ENCODE data around the gene SORCS3. TPM values are rescaled to one million over a fixed set of nuclear protein-coding genes. Genes with fewer than 3 reads are reported as not detected.

SORCS3 gene
- total RNA-seq, 2 donors from 2014 or later: not detected

DNA sequence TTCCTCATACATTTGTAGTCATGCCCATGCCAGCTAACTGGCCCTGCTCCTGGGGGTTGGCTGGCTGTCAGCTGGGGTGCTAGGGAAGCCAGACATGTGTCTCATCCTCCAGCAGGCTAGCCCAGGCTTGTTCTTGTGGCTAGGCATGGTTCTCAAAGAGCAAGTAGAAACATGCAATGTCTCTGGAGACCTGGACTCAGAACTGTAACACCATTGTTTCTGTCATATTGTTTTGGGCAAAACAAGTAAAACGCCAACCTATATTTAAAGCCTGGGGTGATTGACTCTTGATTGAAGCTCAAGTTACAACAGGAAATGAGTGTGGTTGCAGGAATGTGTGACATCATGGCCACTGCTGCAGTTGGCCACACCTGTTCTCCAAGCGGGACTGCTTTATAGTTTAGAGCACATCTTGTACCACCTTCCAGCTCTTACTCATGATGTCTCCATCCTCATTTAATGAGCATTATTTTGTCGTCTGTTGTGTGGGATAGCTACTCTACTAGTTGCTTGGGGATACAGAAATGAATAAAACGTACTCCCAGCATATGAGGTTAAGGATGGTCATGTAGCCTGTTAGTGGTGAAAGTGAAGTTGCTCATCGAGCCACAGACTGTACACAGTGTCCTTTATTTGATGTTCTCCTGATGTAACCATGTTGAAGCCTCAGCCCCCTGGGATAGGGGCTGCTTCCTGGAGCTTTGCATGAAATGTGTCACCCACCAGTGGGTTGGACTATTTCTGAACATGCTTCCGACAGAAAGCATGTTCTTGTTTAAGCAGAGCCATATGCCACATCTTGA, 168.4 kb downstream of the SORCS3 start:
- H3K27ac ChIP-seq: no peak overlapping the region
- H3K27me3 ChIP-seq (replicated peaks; ENCODE audit: insufficient read depth): no peaks in the 10 kb centered on the region
- no peak for DNase-seq (ENCODE audit: low spot score)
- no peaks in the 10 kb centered on the region for H3K4me1 ChIP-seq (ENCODE audit: control insufficient read depth in 1 of 2, low read depth in 2 of 2)
- no peak overlapping the region for H3K4me3 ChIP-seq
- no peaks in the 10 kb centered on the region for H3K9me3 ChIP-seq
- no peak for ATAC-seq (ENCODE audit: insufficient number of reproducible peaks, low FRiP score, low read depth)
- no peaks in the 10 kb centered on the region for H3K36me3 ChIP-seq
- TF ChIP-seq CTCF (IDR thresholded peaks at IDR 0.05): no peak

DNA sequence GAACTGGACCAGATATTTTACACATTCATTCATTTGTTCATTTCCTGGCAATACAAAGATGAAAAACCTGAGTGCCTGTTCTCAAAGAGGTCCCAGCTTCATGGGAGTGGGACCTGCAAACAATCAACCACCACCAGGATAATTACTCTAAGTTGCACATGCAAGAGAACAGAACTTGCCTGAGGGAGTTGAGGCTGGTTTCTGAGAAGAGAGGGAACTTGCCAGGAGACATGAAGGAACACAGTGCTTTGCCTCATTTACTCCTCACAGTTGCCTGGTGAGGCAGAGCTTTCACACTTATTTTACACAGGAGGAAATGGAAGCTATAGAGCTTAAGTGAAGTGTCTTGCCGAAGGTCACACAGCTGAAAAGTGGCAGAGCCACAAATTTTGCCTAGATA, 170.1 kb downstream of the SORCS3 start:
- ATAC-seq (ENCODE audit: insufficient number of reproducible peaks, low FRiP score, low read depth): no peak

DNA sequence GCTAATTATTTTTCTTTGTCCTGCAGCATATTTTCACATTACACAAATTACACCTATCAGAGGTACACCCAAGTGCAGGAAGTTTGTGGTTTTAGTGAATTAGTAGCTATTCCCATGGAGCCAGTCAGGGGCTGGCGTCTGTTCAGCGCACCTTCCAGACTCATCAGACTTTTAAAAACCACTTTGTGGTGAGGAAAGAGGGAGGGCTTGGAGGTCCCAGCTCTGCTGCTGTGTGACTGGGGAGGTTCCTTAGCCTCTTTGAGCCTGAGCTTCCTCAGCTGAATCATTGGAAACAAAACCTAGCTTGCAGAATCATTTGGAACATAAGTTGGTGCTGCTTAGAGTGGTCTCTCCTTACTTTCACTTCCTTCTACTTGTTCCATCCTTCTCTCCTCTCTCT, 175.4 kb downstream of the SORCS3 start:
- Histone ChIP-seq H3K27me3 (replicated peaks; ENCODE audit: insufficient read depth) (no peaks in the 10 kb centered on the region), H3K36me3 (no peaks in the 10 kb centered on the region), H3K4me3 (no peak overlapping the region), H3K27ac (no peak overlapping the region), H3K9me3 (no peaks in the 10 kb centered on the region), H3K4me1 (ENCODE audit: control insufficient read depth in 1 of 2, low read depth in 2 of 2) (no peaks in the 10 kb centered on the region)
- no peak for ATAC-seq (ENCODE audit: insufficient number of reproducible peaks, low FRiP score, low read depth)
- no peak for DNase-seq (ENCODE audit: low spot score)
- no peak for TF ChIP-seq CTCF (IDR thresholded peaks at IDR 0.05)

More for the DNA sequence above, 170.1 kb downstream of the SORCS3 start:
- Histone ChIP-seq H3K36me3 (no peaks in the 10 kb centered on the region), H3K9me3 (no peaks in the 10 kb centered on the region), H3K27me3 (replicated peaks; ENCODE audit: insufficient read depth) (no peaks in the 10 kb centered on the region), H3K4me1 (ENCODE audit: control insufficient read depth in 1 of 2, low read depth in 2 of 2) (no peaks in the 10 kb centered on the region), H3K4me3 (no peak overlapping the region), H3K27ac (no peak overlapping the region)
- no peak for DNase-seq (ENCODE audit: low spot score)
- no peak for TF ChIP-seq CTCF (IDR thresholded peaks at IDR 0.05)

DNA sequence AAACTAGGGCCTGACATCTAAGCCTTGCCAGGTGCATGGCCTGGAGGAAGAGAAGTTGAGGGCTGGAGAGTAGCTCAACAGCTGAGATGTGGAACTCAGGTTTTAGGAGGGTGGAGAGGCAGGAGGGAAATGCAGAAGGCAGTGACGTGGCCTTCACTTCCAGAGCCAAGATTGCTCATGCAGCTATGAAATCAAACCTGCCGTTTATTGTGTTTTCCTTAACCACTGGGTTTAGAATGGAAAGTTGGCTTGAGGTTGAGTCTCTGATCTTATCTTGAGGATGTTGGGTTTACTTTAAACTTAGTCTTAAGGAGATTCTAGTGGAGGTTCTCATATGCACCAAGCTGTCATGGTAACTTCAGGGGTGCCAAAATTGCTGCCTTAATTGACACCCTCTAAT, 178.6 kb downstream of the SORCS3 start:
- no peak overlapping the region for H3K27ac ChIP-seq
- no peak for ATAC-seq (ENCODE audit: insufficient number of reproducible peaks, low FRiP score, low read depth)
- no peaks in the 10 kb centered on the region for H3K9me3 ChIP-seq
- H3K36me3 ChIP-seq: no peaks in the 10 kb centered on the region
- H3K4me1 ChIP-seq (ENCODE audit: control insufficient read depth in 1 of 2, low read depth in 2 of 2): peaks cover 0 to 6% of the 10 kb centered on the region in 2 donors
- no peaks in the 10 kb centered on the region for H3K27me3 ChIP-seq (replicated peaks; ENCODE audit: insufficient read depth)
- no peak for DNase-seq (ENCODE audit: low spot score)
- no peak for TF ChIP-seq CTCF (IDR thresholded peaks at IDR 0.05)
- H3K4me3 ChIP-seq: no peak overlapping the region

DNA sequence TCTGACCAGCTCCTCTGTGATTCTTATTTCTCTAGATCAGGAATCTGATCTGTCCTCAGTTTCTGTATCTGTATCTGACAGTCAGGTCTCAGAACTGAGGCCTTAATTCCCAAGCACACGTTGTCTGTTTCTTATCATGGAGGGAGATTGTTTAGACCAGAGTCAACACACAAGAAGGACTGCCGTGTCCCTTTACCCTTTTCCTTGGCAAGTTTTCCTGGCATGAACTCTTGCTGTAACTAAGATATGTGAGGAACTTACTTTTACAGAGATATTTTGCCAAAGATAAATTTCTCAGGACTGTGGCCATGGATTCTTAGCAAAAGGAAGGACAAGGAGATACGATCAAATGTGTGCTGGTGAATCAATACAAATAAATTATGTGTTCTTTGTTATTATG, 181.0 kb downstream of the SORCS3 start:
- no peaks in the 10 kb centered on the region for H3K9me3 ChIP-seq
- no peak for ATAC-seq (ENCODE audit: insufficient number of reproducible peaks, low FRiP score, low read depth)
- no peak for TF ChIP-seq CTCF (IDR thresholded peaks at IDR 0.05)
- no peak overlapping the region for H3K27ac ChIP-seq
- no peaks in the 10 kb centered on the region for H3K27me3 ChIP-seq (replicated peaks; ENCODE audit: insufficient read depth)
- peaks cover 0 to 6% of the 10 kb centered on the region in 2 donors for H3K4me1 ChIP-seq (ENCODE audit: control insufficient read depth in 1 of 2, low read depth in 2 of 2)
- no peak overlapping the region for H3K4me3 ChIP-seq
- no peaks in the 10 kb centered on the region for H3K36me3 ChIP-seq
- no peak for DNase-seq (ENCODE audit: low spot score)

Data from thoracic aorta (tissue), 2 donors.